WI38 (cell line): ENCODE measurements around the gene MFNG.

Experiments
- H3K4me3 ChIP-seq: 2 replicates; pipeline ENCODE4 v1.5.1; 2011; ENCODE audit warnings: low read depth, mild to moderate bottlenecking, control low read depth, low read length
- TF ChIP-seq, protein P1 (sequence below): IDR thresholded peaks from 2 replicates; pipeline ENCODE4 v1.5.1; 2012; ENCODE audit warnings: low read depth, mild to moderate bottlenecking, control low read depth, low read length

The MFNG gene

GRCh38 chr22:37518509-37519267 is 32.5 kb upstream of the MFNG start:
- TF ChIP-seq, protein P1, sequence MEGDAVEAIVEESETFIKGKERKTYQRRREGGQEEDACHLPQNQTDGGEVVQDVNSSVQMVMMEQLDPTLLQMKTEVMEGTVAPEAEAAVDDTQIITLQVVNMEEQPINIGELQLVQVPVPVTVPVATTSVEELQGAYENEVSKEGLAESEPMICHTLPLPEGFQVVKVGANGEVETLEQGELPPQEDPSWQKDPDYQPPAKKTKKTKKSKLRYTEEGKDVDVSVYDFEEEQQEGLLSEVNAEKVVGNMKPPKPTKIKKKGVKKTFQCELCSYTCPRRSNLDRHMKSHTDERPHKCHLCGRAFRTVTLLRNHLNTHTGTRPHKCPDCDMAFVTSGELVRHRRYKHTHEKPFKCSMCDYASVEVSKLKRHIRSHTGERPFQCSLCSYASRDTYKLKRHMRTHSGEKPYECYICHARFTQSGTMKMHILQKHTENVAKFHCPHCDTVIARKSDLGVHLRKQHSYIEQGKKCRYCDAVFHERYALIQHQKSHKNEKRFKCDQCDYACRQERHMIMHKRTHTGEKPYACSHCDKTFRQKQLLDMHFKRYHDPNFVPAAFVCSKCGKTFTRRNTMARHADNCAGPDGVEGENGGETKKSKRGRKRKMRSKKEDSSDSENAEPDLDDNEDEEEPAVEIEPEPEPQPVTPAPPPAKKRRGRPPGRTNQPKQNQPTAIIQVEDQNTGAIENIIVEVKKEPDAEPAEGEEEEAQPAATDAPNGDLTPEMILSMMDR = no peak
- H3K4me3 ChIP-seq = peak overlapping the region; percentile 70

- peak overlapping the region; percentile 70 for H3K4me3 ChIP-seq
- TF ChIP-seq, protein P1 = no peak
Observed at GRCh38 chr22:37517826-37518450, 31.8 kb upstream of the MFNG start.

GRCh38 chr22:37516456-37516855 is 30.3 kb upstream of the MFNG start:
- TF ChIP-seq, protein P1 = no peak
- H3K4me3 ChIP-seq = no peak overlapping the region

DNA sequence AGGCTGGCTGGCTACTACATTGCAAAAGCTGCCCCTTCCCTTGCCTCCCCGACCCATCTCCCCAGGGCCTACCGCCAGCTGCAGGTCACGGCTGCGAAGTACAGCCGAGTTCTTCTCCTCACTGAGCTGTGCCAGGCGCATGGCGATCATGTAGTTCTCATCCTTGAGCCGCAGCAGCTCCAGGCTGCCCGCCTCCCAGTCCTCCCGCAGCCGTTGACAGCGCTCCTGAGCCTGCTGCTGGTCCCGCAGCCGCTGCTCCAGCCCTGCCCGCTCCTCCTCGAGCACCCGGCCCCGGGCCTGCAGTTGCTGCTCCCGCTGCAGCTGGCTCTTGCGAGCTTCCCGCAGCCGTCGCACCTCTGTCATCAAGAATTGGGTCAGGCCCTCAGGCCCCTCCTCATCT is 29.7 kb upstream of the MFNG start:
- TF ChIP-seq, protein P1 = no peak
- H3K4me3 ChIP-seq = no peak overlapping the region

GRCh38 chr22:37514526-37515051 is 28.4 kb upstream of the MFNG start:
- TF ChIP-seq, protein P1 = no peak
- no peak overlapping the region for H3K4me3 ChIP-seq

- TF ChIP-seq, protein P1 = no peak
- no peak overlapping the region for H3K4me3 ChIP-seq
Observed at GRCh38 chr22:37511395-37512104, 25.4 kb upstream of the MFNG start.

GRCh38 chr22:37510091-37510490 is 23.9 kb upstream of the MFNG start:
- no peak overlapping the region for H3K4me3 ChIP-seq
- TF ChIP-seq, protein P1 = no peak
